Mesenchymal stem cell (in vitro differentiated cells and primary cell): ENCODE results near the gene PRM2.
A peak's percentile ranks its signal among the peaks of the same experiment; 100 is the strongest.

Experiments
- DNase-seq: peaks from one replicate; pipeline ENCODE4 v3.0.0-alpha.2; 2013
- H2AFZ ChIP-seq: one replicate; pipeline ENCODE4 v1.6.1; 2013; ENCODE audit warnings: low read depth, mild to moderate bottlenecking, control low read depth, inconsistent platforms, low read length, moderate library complexity
- H2AK5ac ChIP-seq: 2 replicates; pipeline ENCODE4 v1.6.1; 2013; ENCODE audit warnings: low read length, moderate library complexity, mild to moderate bottlenecking, inconsistent platforms; ENCODE audit not compliant: severe bottlenecking
- H2BK120ac ChIP-seq: one replicate; pipeline ENCODE4 v1.6.1; 2013; ENCODE audit warnings: low read depth, mild to moderate bottlenecking, inconsistent platforms, low read length, moderate library complexity
- H2BK12ac ChIP-seq, 2 experiments: one replicate each; pipeline ENCODE4 v1.6.1; 2013; ENCODE audit warnings: inconsistent platforms in 2 of 2, low read length in 2 of 2, mild to moderate bottlenecking in 2 of 2, moderate library complexity in 2 of 2, control low read depth in 1 of 2
- H2BK15ac ChIP-seq: one replicate; pipeline ENCODE4 v1.6.1; 2013; ENCODE audit warnings: mild to moderate bottlenecking, low read depth, inconsistent platforms; ENCODE audit not compliant: poor library complexity, severe bottlenecking
- H2BK5ac ChIP-seq: 2 replicates; pipeline ENCODE4 v1.6.1; 2013; ENCODE audit warnings: low read depth, mild to moderate bottlenecking, low read length, control low read depth, inconsistent platforms; ENCODE audit not compliant: poor library complexity, severe bottlenecking
- H3K14ac ChIP-seq, 2 experiments: one replicate each; pipeline ENCODE4 v1.6.1; 2013; ENCODE audit warnings: inconsistent platforms in 2 of 2, low read length in 2 of 2, control low read depth in 1 of 2, mild to moderate bottlenecking in 1 of 2, moderate library complexity in 1 of 2
- H3K18ac ChIP-seq, 2 experiments: one replicate each; pipeline ENCODE4 v1.6.1; 2013; ENCODE audit warnings: inconsistent platforms in 2 of 2, low read length in 2 of 2, control low read depth in 1 of 2, low read depth in 1 of 2, mild to moderate bottlenecking in 1 of 2
- H3K23ac ChIP-seq, 2 experiments: one replicate each; pipeline ENCODE4 v1.6.1; 2013; ENCODE audit warnings: inconsistent platforms in 2 of 2, low read length in 2 of 2, mild to moderate bottlenecking in 2 of 2, moderate library complexity in 2 of 2, control low read depth in 1 of 2
- H3K27ac ChIP-seq: 2 replicates; pipeline ENCODE4 v1.5.1; 2013; ENCODE audit warnings: mild to moderate bottlenecking, moderate library complexity, low read length, control low read depth, inconsistent platforms; ENCODE audit not compliant: poor library complexity, severe bottlenecking
- H3K27me3 ChIP-seq, 2 experiments: 2 replicates each; pipeline versions ENCODE4 v1.6.1 to v1.7.0; 2013; ENCODE audit warnings: low read length in 2 of 2, mild to moderate bottlenecking in 2 of 2, moderate library complexity in 2 of 2, control low read depth in 1 of 2, inconsistent platforms in 1 of 2; ENCODE audit not compliant: control insufficient read depth in 1 of 2, insufficient read depth in 1 of 2
- H3K36me3 ChIP-seq, 2 experiments: 2 replicates each; pipeline versions ENCODE4 v1.6.1 to v1.7.0; 2013; ENCODE audit warnings: low read length in 2 of 2, control low read depth in 1 of 2, inconsistent platforms in 1 of 2, low read depth in 1 of 2, mild to moderate bottlenecking in 1 of 2; ENCODE audit not compliant: insufficient read depth in 2 of 2, control insufficient read depth in 1 of 2
- H3K4ac ChIP-seq, 2 experiments: one replicate each; pipeline ENCODE4 v1.6.1; 2013; ENCODE audit warnings: inconsistent platforms in 2 of 2, low read length in 2 of 2, mild to moderate bottlenecking in 2 of 2, moderate library complexity in 2 of 2, control low read depth in 1 of 2, low read depth in 1 of 2
- H3K4me1 ChIP-seq: 2 replicates; pipeline ENCODE4 v1.6.1; 2013; ENCODE audit warnings: low read depth, low read length, control low read depth; ENCODE audit not compliant: control insufficient read depth, insufficient read depth
- H3K4me2 ChIP-seq: 2 replicates; pipeline ENCODE4 v1.6.1; 2013; ENCODE audit warnings: low read length, mild to moderate bottlenecking, inconsistent platforms; ENCODE audit not compliant: poor library complexity, severe bottlenecking
- H3K4me3 ChIP-seq, 2 experiments: 2 replicates each; pipeline versions ENCODE4 v1.5.1 to v1.7.0; 2013; ENCODE audit warnings: low read length in 2 of 2, mild to moderate bottlenecking in 2 of 2, control low read depth in 1 of 2, low read depth in 1 of 2; ENCODE audit not compliant: insufficient read depth in 1 of 2
- H3K79me1 ChIP-seq: replicated peaks from 2 replicates; pipeline ENCODE4 v1.6.1; 2013; ENCODE audit warnings: mild to moderate bottlenecking, control low read depth, low read length, inconsistent platforms; ENCODE audit not compliant: poor library complexity, severe bottlenecking
- H3K9ac ChIP-seq: 2 replicates; pipeline ENCODE4 v1.7.0; 2013; ENCODE audit warnings: mild to moderate bottlenecking, low read length, moderate library complexity
- H3K9me3 ChIP-seq: 2 replicates; pipeline ENCODE4 v1.7.0; 2013; ENCODE audit warnings: mild to moderate bottlenecking, low read length; ENCODE audit not compliant: control insufficient read depth
- H4K8ac ChIP-seq: one replicate; pipeline ENCODE4 v1.6.1; 2013; ENCODE audit warnings: inconsistent platforms, mild to moderate bottlenecking, low read length, moderate library complexity
- H4K91ac ChIP-seq: one replicate; pipeline ENCODE4 v1.6.1; 2013; ENCODE audit warnings: mild to moderate bottlenecking, low read length, inconsistent platforms
- WGBS: methylation state at CpG from one replicate; pipeline ENCODE4 v1.1.7; 2013; ENCODE audit warnings: mixed read lengths; 5-methylcytosine and 5-hydroxymethylcytosine counted together

Gene PRM2

DNA sequence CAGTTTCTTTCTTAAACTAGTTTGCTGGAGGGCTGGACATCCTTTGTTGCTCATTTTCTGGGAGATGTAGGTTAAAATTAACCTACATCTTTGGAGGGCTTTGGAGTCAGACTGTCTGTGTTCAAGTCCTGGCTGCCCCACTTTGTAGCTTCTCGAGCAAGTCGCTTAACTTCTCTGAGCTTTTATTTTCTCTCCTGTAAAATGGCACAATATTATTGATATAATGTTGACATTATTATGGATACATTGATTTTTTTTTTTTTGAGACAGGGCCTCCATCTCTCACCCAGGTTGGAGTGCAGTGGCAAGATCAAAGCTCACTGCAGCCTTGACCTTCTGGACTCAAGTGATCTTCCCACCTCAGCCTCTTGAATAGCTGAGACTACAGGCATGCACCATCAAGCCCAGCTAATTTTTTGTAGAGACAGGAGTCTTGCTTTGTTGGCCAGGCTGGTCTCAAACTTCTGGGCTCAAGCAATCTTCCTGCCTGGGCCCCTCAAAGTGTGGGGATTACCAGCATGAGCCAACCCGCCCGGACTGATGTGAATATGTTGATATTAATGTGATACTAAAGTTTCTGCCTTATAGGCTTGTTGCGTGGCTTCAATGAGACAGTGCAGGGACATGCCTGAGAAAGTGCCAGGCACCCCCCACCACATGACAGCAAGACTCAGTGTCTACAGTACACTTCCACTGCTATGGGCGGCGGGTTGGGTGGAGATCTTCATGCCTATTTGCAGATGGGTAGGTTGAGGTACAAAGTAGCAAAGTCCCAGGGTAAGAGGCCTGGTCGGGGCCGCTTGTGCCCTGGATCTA, 37.4 kb upstream of the PRM2 start:
- Histone ChIP-seq H3K36me3 (no peaks in the 10 kb centered on the region), H3K4ac (no peak overlapping the region), H2BK15ac (no peak overlapping the region), H3K4me1 (peaks cover 51% of the 10 kb centered on the region), H3K14ac (no peak overlapping the region), H2AK5ac (peak overlapping the region; percentile 93), H2BK12ac (peak overlapping the region in 1 of 2 experiments; percentile 32), H3K9me3 (no peaks in the 10 kb centered on the region), H3K4me2 (no peak overlapping the region), H3K23ac (no peak overlapping the region), H3K27ac (peak overlapping the region; percentile 78), H2BK120ac (no peak overlapping the region), H3K79me1 (no peaks in the 10 kb centered on the region), H4K8ac (no peak overlapping the region), H4K91ac (no peak overlapping the region), H2AFZ (no peak overlapping the region), H2BK5ac (peak overlapping the region; percentile 33), H3K9ac (no peak overlapping the region), H3K18ac (no peak overlapping the region), H3K4me3 (no peak overlapping the region), H3K27me3 (no peaks in the 10 kb centered on the region)
- WGBS = 97% methylated on average over 7 of the region's 9 CpGs
- no peak for DNase-seq

DNA sequence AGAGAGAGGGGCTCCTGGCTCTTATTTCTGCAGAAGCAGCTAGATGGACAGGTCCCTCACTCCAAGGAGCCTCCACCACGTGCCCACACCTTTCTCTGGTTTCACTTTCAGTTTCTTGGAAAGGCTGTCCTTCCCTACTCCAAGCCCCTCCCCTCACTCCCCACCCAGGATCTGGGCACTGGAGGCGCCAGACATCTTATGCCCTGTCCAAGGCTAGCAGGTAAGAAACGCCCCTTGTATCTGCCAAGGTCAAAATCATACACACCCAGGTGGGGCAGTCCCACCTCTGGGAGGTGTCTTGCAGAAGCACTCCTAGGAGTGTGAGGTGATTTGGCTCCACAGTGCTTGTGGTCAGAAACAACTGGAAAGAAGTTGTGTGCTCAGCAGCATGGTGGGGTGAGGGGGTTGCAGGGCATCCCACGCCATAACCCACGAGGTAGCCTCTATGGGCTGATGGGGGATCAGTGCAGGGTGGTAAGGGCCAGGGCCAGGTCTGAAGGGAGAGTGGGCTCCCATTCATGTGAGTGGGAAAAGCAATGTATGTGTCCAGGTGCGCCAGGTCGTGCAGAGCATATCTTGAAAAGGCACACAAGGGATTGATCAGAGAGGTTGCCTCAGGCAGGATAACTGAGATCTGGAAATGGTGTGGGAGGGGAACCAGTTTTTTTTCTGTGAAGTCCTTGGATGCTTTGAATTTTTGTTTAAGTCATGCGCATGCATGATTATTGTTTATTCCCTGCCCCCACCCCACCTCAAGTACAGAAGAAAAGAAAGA, 36.6 kb upstream of the PRM2 start:
- Histone ChIP-seq H3K27me3 (no peaks in the 10 kb centered on the region), H3K36me3 (no peaks in the 10 kb centered on the region), H3K4me1 (peaks cover 59% of the 10 kb centered on the region), H3K4ac (peak overlapping the region; percentile 19 to 35), H4K91ac (peak overlapping the region; percentile 64), H3K4me2 (no peak overlapping the region), H3K27ac (peak overlapping the region; percentile 78), H2AFZ (peak overlapping the region; percentile 46), H2BK15ac (peak overlapping the region; percentile 92), H2BK5ac (peak overlapping the region; percentile 57), H2AK5ac (peak overlapping the region; percentile 99), H3K79me1 (no peaks in the 10 kb centered on the region), H2BK12ac (peak overlapping the region; percentile 57 to 88), H3K4me3 (no peak overlapping the region), H3K9ac (no peak overlapping the region), H3K14ac (peak overlapping the region in 1 of 2 experiments; percentile 57), H3K9me3 (no peaks in the 10 kb centered on the region), H3K23ac (no peak overlapping the region), H4K8ac (peak overlapping the region; percentile 79), H3K18ac (peak overlapping the region; percentile 52 to 67), H2BK120ac (no peak overlapping the region)
- 63% methylated on average over 7 of the region's 8 CpGs for WGBS
- peak; percentile 60 for DNase-seq

DNA sequence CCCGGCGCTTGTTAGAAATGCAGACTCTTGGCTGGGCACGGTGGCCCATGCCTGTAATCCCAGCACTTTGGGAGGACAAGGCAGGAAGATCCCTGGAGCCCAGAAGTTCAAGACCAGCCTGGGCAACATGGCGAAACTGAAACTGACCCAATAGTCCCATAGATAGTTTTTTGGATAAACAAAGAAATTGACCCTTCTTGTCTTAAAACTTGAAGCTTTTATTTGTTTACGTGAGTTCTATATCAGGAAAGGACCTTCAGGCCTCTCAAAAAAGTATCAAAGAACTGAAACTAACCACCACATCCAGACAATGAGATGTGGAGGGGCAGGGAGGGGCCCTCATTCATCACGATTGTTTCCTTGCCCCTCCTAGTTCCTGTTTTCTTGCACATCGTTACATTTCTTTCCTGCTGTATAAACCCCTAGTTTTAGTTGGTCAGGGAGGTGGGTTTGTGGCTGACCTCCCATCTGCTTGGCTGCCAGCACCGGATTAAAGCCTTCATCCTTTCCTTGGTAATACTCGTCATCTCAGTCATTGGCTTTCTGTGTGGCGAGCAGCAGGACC, 34.8 kb upstream of the PRM2 start:
- peak overlapping the region; percentile 7 for H2AFZ ChIP-seq

DNA sequence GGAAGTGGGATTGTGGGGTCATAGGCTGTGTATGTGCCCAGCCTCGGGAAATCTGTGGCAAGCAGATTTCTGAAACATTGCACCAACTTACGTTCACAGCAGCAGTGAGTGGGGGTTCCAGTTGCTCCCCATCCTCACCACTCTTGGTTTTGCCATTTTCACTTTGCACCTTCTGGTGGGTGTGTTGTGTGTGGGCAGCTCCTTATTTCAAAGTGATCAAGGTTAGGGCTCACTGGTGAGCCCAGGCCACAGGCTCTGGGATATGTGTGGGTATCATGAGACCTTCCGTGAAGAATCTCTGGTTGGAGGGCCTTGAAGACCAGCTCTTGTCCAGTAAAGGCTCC, 34.3 kb upstream of the PRM2 start:
- H3K23ac ChIP-seq = no peak overlapping the region
- H3K4me2 ChIP-seq = no peak overlapping the region
- no peak overlapping the region for H4K8ac ChIP-seq
- 100% methylated on average over 2 of the region's 3 CpGs for WGBS
- no peak overlapping the region for H3K27ac ChIP-seq
- no peak for DNase-seq
- H3K14ac ChIP-seq = no peak overlapping the region
- H3K27me3 ChIP-seq = no peaks in the 10 kb centered on the region
- peak overlapping the region; percentile 98 for H2AK5ac ChIP-seq
- peaks cover 50% of the 10 kb centered on the region for H3K4me1 ChIP-seq
- H2BK15ac ChIP-seq = no peak overlapping the region
- H3K9ac ChIP-seq = no peak overlapping the region
- no peaks in the 10 kb centered on the region for H3K9me3 ChIP-seq
- H3K79me1 ChIP-seq = no peaks in the 10 kb centered on the region
- H3K4me3 ChIP-seq = no peak overlapping the region
- H2BK120ac ChIP-seq = no peak overlapping the region
- peak overlapping the region; percentile 38 to 66 for H2BK12ac ChIP-seq
- H4K91ac ChIP-seq = no peak overlapping the region
- H2AFZ ChIP-seq = no peak overlapping the region
- H2BK5ac ChIP-seq = no peak overlapping the region
- H3K18ac ChIP-seq = peak overlapping the region in 1 of 2 experiments; percentile 46
- H3K36me3 ChIP-seq = no peaks in the 10 kb centered on the region
- H3K4ac ChIP-seq = no peak overlapping the region

More for the DNA sequence above, 34.8 kb upstream of the PRM2 start:
- Histone ChIP-seq H3K4me2 (no peak overlapping the region), H2BK12ac (peak overlapping the region; percentile 38 to 80), H2BK15ac (peak overlapping the region; percentile 26), H3K4me1 (peaks cover 54% of the 10 kb centered on the region), H4K91ac (no peak overlapping the region), H2AK5ac (peak overlapping the region; percentile 98), H2BK5ac (no peak overlapping the region), H3K14ac (no peak overlapping the region), H3K4me3 (no peak overlapping the region), H3K9ac (no peak overlapping the region), H3K36me3 (no peaks in the 10 kb centered on the region), H3K79me1 (no peaks in the 10 kb centered on the region), H3K23ac (no peak overlapping the region), H3K9me3 (no peaks in the 10 kb centered on the region), H2BK120ac (no peak overlapping the region), H3K18ac (peak overlapping the region in 1 of 2 experiments; percentile 72), H4K8ac (no peak overlapping the region), H3K4ac (peak overlapping the region in 1 of 2 experiments; percentile 43), H3K27ac (peak overlapping the region; percentile 52), H3K27me3 (no peaks in the 10 kb centered on the region)
- 90% methylated on average over 4 of the region's 10 CpGs for WGBS
- DNase-seq = no peak
